ENCODE data around the gene ORMDL2. TPM values are rescaled to one million over a fixed set of nuclear protein-coding genes. Genes with fewer than 3 reads are reported as not detected.

The ORMDL2 gene
- total RNA-seq, 6 experiments from 2014 or later, result 20.2 to 35.4 (median 24.9) TPM

DNA sequence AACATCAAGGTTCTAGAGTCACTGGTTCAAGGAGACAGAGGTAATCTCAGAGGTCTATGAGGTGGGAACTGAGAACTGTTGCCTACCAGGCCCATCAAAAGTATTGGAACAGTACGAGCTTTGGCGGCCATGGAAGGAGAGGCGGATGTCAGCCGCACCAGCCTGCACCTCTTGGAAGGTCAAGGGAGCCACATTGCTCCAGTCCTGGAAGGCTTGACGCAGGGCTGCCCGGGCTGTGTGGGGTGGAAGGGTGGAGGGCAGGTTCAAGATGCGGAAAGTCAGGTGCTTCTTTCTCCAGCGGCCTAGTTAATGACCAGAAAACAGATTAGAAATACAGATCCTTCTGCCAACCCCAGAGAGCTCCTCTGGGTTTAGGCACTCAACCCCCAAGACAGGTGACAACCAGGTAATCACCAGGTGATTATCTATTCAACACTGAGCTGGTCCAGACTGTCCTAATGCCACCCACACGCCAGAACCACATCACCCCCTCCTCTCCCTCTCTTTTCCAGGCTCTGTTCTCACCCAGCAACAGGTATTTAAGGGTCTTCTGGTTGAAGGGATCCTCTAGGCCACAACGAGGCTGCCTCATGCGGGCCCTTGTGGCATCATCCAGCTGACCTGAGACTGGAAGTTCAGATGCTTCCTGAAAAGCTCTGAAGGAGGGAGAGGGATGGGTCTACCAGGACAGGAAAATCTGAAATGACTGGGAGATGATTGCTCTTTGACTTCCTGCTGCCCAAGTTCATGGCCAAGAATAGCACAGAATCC is 22.9 kb downstream of the ORMDL2 start:
- no peak for ATAC-seq
- Histone ChIP-seq H3K4me1 (no peaks in the 10 kb centered on the region), H3K4me3 (no peak overlapping the region)

DNA sequence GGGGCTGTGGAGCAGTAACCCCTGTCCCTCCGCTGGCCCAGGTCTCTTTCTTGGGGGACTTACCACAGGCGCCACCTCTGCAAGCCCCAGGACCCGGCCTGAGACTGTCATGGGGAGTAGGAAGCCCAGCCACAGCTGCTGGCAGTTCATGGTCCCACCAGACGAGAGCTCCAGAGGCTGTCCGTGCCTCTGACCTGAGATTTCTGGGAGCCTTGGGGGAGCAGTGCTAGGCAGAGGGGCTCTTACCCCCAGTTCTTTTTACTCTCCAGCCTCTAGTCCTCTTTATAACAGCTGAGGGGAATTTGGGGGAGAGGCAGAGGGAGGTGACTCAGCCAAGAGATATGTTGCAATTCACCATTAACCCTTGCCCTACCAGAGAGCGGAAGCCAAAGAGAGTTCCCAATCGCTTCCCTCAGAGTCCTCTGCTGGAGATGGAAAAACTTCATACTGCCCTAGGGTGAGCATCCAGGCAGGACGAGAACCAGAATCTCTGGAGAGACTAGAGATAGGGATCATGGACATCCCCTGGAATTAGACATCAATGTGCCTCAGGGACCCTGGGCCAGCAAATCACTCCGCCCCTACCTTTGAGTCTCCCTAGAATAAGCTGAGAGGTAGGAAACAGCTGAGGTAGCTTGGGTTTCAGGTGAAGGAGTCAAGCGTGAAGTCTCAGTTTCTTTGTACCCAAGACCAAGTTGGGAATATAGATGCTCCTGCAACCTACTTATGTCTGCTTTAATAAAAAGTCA is 25.0 kb downstream of the ORMDL2 start, which contains the start of gene MMP19:
MMP19 (minus strand) TSS at position 256 of the 749 bp plus-strand sequence; CDS start at position 150, 106 bp downstream.
- no peaks in the 10 kb centered on the region for H3K4me1 ChIP-seq
- TF ChIP-seq, protein P1, sequence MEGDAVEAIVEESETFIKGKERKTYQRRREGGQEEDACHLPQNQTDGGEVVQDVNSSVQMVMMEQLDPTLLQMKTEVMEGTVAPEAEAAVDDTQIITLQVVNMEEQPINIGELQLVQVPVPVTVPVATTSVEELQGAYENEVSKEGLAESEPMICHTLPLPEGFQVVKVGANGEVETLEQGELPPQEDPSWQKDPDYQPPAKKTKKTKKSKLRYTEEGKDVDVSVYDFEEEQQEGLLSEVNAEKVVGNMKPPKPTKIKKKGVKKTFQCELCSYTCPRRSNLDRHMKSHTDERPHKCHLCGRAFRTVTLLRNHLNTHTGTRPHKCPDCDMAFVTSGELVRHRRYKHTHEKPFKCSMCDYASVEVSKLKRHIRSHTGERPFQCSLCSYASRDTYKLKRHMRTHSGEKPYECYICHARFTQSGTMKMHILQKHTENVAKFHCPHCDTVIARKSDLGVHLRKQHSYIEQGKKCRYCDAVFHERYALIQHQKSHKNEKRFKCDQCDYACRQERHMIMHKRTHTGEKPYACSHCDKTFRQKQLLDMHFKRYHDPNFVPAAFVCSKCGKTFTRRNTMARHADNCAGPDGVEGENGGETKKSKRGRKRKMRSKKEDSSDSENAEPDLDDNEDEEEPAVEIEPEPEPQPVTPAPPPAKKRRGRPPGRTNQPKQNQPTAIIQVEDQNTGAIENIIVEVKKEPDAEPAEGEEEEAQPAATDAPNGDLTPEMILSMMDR (IDR thresholded peaks at IDR 0.05), result no peak
- peak; percentile 30 for TF ChIP-seq POLR2A (IDR thresholded peaks at IDR 0.05)
- ATAC-seq, result peak; percentile 23 to 64 (median 50)
- peak within 1 kb of the TSS; percentile 8 to 35 (median 9) for H3K4me3 ChIP-seq
- DNase-seq, result no peak
- no peaks in the 10 kb centered on the region for H3K36me3 ChIP-seq
- intact Hi-C loops (cut with DNase I), result no loop called here
- 81% methylated on average over 4 of the region's 10 CpGs for WGBS (ENCODE audit: insufficient coverage, low coverage, low lambda C conversion rate, missing lambda C conversion rate)
- no peaks in the 10 kb centered on the region for H3K9me3 ChIP-seq
- no peak within 1 kb of the TSS for H3K27ac ChIP-seq
- H3K27me3 ChIP-seq, result no peaks in the 10 kb centered on the region

More for the DNA sequence above, 22.9 kb downstream of the ORMDL2 start:
- no peak for TF ChIP-seq POLR2A (IDR thresholded peaks at IDR 0.05)
- TF ChIP-seq, protein P1 (IDR thresholded peaks at IDR 0.05), result no peak
- DNase-seq, result no peak
- no peak overlapping the region for H3K27ac ChIP-seq
- no peaks in the 10 kb centered on the region for H3K36me3 ChIP-seq
- 84% methylated on average over 5 of the region's 11 CpGs for WGBS (ENCODE audit: insufficient coverage, low coverage, low lambda C conversion rate, missing lambda C conversion rate)
- H3K27me3 ChIP-seq, result no peaks in the 10 kb centered on the region
- no peaks in the 10 kb centered on the region for H3K9me3 ChIP-seq
- intact Hi-C loops (cut with DNase I), result no loop called here

DNA sequence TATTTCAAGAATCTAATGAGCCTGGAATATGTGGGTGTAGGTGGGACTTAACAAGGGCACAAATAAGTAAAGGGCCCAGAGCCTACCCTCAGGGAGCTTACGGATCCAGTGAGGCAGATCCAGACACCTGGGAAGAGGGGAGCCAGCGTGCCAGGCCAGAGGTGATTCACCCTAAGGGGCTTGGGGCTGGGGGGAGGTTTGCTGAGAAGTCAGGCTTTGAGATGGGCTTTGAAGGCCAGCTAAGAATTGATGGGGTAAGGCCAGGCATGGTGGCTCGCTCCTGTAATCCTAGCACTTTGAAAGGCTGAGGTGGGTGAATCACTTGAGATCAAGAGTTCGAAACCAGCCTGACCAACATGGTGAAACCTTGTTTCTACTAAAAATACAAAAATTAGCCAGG is 25.6 kb downstream of the ORMDL2 start:
- Histone ChIP-seq H3K36me3 (no peaks in the 10 kb centered on the region), H3K4me1 (no peaks in the 10 kb centered on the region), H3K9me3 (no peaks in the 10 kb centered on the region), H3K27me3 (no peaks in the 10 kb centered on the region), H3K27ac (no peak overlapping the region), H3K4me3 (no peak overlapping the region)
- TF ChIP-seq POLR2A (IDR thresholded peaks at IDR 0.05), result no peak
- TF ChIP-seq, protein P1 (IDR thresholded peaks at IDR 0.05), result no peak
- ATAC-seq (no peak), DNase-seq (no peak)
- intact Hi-C loops (cut with DNase I), result no loop called here
- 94% methylated on average over 4 of the region's 4 CpGs for WGBS (ENCODE audit: insufficient coverage, low coverage, low lambda C conversion rate, missing lambda C conversion rate)

DNA sequence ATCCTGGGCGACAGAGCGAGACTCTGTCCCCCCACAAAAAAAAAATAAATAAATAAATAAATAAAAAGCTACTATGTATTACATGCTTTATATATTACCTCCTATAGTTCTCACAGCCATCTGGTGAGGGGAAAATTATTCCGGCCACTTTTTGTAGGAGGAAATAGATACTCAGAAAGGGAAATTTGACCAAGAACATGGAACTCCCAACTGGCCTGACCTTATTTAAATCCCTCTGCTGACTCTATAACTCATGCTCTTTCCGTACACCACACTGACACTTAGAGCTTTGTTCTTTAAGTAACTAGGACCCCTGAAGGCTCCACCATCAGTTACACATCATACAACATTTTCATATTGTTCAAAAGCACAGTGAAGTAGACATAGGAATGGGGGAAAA is 27.1 kb downstream of the ORMDL2 start:
- H3K27ac ChIP-seq, result no peak overlapping the region
- WGBS (ENCODE audit: insufficient coverage, low coverage, low lambda C conversion rate, missing lambda C conversion rate), result 71% methylated on average over 4 of the region's 4 CpGs
- H3K27me3 ChIP-seq, result no peaks in the 10 kb centered on the region
- TF ChIP-seq, protein P1 (IDR thresholded peaks at IDR 0.05), result no peak
- no peak for TF ChIP-seq POLR2A (IDR thresholded peaks at IDR 0.05)
- DNase-seq, result no peak
- no peak overlapping the region for H3K4me3 ChIP-seq
- no peak for ATAC-seq
- no peaks in the 10 kb centered on the region for H3K4me1 ChIP-seq
- no peaks in the 10 kb centered on the region for H3K9me3 ChIP-seq
- no peaks in the 10 kb centered on the region for H3K36me3 ChIP-seq
- intact Hi-C loops (cut with DNase I), result no loop called here
